GM19438 (cell line): ENCODE results near the gene NME3.

ENCODE experiments used
- ATAC-seq: cut with Tn5 transposase; IDR thresholded peaks from one replicate; pipeline ENCODE4 v1.9.1; 2021; ENCODE audit warnings: low read depth; ENCODE audit not compliant: unreplicated experiment

Gene NME3

DNA sequence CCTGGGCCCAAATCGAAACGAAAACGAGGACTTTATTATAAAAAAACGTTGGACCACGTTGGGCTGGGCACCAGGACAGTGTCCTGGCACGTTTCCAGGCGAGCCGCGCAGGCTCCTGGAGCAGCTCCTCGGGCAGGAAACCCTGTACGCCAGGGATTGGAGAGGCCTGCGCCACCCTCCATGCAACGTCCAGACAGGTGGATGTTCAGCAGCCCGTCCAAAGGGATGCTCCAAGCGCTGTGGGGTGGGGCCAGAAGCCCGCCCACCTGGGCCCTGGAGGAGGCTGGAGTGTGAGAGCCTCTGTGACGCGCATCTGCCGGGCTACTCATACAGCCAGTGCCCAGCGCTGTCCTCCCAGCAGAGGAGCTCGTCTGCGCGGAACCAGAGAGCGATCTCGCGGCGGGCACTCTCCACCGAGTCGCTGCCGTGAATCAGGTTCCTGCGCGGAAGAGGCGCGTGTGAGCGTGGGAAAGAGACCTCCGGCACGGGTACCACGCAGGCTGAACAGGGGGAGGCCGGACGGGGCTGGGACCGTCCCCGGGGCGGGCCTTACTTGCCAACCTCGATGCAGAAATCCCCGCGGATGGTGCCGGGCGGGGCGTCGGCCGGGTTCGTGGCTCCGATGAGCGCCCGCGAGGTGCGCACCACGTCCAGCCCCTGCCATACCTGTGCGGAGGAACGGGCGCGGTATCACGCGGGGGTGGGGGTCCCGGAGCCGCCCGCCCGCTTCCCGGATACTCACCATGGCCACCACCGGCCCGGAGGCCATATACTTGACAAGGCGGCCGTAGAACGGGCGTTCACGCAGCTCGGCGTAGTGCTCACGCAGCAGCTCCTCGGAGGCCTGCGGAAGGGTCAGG, 785 bp downstream of the NME3 start:
- no peak for ATAC-seq

DNA sequence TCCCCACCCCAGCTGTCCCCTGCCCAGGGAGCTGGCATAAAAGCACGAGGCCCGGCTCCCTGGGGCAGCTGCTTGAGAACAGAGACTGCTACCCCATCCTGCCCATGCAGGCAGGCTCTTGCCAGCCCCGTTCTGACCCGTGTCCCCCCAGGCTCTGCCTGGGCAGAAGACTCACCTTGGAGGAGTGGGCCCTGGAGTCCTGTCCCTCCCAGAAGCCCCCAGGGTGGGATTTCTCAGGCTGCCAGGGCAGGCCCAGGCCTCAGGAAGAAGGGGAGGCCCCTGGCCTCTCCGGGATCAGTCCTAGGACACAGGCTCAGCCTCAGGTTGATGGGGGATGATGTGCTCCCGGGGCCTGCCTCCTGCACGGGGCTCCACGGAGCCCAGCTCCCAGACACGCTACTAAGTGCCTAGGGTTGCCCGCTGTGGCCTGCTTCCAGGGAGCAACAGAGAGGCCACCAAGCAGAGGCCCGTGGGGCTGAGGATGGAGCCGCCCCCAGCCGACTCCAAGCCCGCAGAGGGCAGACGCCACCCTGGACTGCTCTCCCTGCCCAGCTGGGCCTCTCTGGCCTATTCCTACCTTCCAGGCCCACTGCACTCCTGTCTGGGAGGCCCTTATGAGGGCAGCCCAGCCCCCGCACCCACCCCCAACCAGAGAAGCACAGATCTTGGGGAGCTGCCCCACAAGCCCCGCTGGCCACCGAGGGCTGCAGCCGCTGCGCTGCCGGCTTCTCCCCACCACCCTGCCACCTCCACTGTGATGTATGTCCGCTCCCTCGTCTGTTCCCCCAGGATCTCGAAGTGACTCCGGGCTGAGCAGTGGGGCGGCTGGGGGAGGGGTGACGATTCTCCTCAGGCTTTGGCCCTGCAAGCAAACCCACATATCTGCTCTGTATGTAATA, 1.7 kb downstream of the NME3 start:
- no peak for ATAC-seq

DNA sequence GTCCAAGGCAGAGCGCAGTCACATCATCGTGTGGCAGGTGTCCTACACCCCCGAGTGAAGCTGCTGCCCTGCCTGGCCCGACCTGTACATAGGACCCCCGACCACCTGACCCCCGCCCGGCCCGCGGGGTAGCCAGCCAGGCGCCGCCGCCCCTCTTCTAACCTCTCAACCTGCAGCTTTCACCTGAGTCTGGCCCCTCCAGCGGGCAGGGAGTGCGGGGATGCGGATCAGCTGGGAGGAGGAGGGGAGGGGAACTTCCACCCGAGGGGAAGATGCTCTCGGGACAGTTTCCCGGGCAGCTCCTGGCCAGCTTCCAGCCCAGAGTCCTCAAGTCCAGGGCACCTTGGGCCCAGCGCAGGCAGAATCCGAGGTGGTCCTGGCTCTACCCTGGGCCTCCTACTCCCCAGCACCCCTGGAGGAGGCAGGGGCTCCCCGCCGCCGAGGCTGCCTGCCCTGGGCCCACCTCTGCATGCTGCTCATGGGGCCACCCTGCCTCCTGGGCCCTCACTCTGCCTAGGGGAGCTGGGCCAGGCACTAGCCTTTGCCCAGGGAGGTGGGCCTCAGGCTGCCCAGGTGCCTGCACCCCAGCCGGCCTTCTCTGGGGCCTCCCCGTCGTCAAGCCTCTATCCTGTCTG, 2.5 kb downstream of the NME3 start:
- ATAC-seq: no peak

DNA sequence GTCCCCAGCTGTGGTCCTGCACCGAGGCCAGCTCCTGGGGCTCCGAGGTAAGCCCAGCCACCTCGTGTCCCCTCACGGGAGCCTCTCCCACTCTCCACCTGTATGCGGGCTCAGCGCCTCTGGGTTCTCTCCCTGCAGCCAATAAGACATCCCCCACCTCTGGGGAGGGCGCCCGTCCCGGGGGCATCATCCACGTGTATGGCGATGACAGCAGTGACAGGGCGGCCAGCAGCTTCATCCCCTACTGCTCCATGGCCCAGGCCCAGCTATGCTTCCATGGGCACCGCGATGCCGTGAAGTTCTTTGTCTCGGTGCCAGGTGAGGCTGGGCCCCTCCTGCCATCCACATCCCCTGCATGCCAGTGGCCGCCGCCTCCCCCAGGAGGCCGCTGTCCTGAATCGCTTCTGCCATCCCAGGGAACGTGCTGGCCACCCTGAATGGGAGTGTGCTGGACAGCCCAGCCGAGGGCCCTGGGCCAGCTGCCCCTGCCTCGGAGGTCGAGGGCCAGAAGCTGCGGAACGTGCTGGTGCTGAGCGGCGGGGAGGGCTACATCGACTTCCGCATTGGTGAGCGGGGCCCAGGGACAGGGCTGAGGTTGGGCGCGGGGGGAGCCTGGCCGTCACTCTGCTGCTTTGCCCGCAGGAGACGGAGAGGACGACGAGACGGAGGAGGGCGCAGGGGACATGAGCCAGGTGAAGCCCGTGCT, 3.1 kb downstream of the NME3 start:
- no peak for ATAC-seq

DNA sequence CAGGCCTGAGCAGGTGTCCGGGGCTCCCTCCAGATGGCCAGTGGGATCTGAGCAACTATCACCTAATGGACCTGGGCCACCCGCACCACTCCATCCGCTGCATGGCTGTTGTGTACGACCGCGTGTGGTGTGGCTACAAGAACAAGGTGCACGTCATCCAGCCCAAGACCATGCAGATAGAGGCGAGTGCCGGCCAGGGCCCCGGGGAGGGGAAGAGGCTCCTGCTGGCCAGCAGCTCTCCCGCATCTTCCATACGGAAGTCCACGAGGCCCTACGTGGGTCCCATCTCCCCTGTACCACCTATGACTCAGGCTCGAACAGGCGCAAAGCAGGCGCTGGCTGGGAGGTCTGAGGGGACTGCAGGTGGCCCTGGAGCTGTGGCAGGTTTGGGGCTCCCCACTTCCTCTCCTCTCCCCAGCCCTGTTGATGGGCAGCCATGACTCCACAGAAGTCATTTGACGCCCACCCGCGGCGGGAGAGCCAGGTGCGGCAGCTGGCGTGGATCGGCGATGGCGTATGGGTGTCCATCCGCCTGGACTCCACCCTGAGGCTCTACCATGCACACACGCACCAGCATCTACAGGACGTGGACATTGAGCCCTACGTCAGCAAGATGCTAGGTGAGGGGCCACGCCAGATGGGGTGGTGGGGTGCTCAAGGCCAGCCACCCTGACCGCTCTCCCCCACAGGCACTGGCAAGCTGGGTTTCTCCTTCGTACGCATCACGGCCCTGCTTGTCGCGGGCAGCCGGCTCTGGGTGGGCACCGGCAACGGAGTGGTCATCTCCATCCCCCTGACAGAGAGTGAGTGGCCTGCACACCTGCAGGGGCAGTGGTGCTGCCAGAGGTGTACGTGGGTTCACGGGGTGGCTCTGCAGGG, 4.0 kb downstream of the NME3 start:
- no peak for ATAC-seq

DNA sequence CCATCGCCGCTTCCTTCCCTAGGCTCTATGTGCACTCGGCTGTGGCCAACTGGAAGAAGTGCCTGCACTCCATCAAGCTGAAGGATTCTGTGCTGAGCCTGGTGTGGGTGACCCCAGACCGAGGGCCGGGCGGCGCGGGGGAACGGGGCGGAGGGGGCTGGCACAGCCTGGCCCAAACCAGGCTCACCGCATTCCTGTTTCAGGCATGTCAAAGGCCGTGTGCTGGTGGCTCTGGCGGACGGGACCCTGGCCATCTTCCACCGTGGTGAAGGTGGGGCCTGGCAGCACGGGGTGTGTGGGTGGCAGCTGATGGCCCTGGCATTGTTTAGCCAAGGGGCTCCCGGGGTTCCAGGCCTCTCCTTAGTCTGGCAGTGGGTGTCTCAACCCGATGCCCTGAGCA, 4.6 kb downstream of the NME3 start:
- ATAC-seq: no peak

DNA sequence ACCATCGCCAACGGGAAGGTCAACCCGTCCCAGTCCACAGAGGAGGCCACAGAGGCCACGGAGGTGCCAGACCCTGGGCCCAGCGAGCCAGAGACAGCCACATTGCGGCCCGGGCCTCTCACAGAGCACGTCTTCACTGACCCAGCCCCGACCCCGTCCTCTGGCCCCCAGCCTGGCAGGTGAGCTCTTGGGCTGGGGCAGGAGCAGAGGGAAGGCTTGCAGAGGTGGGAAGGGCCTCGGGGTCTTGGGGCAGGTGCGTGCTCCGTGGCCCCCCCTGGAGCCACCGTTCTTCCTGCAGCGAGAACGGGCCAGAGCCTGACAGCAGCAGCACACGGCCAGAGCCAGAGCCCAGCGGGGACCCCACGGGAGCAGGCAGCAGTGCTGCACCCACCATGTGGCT, 5.1 kb downstream of the NME3 start:
- ATAC-seq: no peak

DNA sequence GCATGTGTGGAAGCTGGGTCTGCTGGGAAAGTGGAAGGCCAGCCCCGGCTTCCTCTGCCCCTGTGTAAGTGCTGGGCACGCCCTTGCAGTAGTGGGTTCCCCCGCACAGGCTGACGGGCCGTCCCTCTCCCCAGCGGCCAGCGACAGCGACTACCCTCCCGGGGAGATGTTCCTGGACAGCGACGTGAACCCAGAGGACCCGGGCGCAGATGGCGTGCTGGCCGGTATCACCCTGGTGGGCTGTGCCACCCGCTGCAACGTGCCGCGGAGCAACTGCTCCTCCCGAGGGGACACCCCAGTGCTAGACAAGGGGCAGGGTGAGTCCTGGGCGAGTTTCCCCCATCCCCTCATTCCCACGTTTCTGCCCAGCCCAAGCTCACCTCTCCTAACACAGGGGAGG, 5.5 kb downstream of the NME3 start:
- no peak for ATAC-seq

DNA sequence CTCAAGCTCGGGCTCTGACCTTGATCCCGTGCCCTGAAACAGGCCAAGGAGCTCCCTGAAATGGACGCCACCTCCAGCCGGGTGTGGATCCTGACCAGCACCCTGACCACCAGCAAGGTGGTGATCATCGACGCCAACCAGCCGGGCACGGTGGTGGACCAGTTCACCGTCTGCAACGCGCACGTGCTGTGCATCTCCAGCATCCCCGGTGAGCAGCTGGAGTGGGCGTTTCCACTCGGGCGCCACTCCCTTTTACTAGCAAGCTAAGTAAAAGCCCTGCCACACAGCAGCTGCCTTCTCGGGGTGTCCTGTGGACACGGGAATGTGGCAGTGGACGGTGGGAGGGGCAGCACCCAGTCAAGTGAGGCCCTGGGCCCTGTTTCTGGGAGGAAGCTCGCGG, 6.4 kb downstream of the NME3 start:
- ATAC-seq: no peak

DNA sequence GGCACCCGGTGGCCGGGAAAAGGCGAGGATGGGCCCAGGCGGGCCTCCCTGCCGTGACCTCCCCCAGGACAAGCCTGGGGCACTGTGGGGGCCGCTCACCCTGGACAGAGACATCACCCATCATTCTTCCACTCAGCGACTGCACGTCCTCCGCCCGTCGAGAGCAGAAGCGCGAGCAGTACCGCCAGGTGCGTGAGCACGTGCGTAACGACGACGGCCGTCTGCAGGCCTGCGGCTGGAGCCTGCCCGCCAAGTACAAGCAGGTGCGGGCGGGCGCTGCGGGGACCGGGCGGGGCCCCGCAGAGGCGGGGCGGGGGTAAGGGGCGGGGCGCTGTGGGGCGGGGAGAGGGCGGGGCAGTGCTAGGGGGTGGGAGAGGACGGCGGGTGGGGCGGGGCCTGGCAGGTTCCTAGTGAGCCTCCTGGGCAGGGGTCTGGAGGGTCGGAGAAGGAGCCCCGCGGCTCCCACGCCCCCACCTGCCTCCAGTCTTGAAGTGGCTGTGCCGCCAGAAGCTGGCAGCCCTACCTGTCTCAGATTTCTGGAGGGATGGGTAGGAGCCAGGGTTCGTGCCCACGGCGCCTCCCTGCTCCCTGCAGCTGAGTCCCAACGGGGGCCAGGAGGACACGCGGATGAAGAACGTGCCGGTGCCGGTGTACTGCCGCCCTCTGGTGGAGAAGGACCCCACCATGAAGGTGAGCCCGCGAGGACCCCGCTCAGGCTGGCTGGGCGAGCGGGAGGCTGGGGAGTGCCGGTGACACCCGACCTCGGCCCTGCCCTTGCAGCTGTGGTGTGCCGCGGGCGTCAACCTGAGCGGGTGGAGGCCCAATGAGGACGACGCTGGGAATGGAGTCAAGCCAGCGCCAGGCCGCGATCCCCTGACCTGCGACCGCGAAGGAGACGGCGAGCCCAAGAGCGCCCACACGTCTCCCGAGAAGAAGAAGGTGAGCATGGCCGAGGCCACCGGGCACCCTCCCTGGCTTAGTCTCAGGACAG, 7.5 kb downstream of the NME3 start:
- no peak for ATAC-seq

DNA sequence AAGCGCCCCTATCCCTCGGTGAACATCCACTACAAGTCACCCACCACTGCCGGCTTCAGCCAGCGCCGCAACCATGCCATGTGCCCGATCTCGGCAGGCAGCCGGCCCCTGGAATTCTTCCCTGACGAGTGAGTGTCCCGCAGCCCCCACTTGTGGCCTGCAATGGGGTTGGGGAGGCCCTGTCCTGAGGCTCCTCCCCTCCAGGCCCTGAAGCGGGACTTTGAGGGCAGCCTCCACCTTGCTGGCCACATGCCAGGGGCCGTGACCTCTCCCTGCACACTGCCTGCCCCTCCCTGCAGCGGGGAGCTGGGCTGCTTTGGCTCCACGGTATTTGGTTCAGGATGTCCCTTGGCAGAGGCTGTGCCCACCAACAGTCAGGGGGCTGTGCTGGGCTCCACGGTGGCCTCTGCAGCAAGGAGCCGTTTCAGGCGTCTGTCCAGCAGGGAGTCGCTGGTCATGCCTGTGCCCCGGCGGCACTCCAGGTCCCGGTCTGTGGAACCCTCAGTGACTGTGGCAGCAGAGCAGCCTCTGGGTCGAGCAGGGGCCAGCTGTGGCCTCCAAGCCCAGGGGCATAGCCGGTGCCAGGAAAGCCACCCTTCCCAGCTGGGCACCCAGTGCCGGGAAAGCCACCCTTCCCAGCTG, 8.3 kb downstream of the NME3 start:
- no peak for ATAC-seq

DNA sequence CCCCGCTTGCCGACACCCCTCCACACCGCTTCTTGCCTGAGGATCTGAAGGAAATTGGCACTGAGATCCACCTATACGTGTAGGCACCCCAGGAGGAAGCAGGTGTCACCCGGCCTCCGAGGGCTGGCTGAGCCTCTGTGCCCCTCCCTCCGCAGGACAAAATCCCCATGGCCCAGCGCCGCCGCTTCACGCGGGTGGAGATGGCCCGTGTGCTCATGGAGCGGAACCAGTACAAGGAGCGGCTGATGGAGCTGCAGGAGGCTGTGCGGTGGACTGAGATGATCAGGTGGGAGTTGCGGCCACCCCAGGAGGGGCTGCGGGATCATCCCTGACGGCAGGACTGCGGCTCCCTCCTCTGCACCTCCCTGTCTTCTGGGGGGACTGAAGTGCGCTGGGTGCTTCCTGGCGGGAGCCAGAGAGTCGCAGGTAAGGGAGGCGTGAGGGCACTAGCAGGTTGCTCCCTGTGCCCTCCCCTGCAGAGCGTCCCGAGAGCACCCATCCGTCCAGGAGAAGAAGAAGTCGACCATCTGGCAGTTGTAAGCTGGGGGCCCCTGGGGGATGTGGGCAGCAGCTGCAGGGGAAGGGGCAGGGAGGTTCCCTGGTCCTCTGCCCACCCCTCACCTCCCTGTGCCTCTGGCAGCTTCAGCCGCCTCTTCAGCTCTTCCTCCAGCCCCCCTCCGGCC, 9.0 kb downstream of the NME3 start:
- no peak for ATAC-seq

DNA sequence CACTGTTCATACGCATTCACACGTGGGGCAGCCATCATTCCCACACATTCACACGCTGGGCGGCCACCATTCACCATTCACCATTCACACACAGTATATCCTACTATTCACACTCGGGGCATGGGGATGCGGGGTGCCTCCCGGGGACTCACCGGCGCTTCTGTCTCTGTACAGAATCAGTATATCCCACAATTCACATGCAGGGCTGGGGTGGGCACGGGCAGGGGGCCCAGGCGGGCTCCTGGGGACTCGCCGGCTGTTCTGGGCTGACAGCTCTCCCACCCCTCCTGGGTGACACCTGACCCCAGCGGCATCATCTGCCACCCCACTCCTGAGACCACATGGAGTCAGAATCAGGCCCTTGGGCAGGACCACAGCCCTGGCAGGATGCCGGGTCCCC, 9.6 kb downstream of the NME3 start:
- no peak for ATAC-seq

DNA sequence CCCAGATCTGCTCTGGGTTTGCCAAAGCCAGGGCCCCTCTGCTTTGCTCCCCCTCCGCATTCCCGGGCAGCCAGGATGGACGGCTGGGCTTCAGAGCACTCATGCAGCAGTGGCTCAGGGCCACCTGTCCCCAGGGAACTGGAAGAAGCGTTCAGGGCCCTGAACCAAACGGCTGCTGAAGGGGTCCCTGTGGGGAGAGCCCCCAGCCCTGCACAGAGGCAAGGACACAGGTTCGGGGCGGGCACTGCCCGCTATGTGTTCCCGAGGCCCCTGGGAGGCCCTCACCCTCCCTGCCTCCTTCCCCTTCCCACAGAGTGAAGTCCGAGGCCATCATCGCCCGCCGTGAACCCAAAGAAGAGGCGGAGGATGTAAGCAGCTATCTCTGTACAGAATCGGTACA, 10.4 kb downstream of the NME3 start:
- no peak for ATAC-seq

DNA sequence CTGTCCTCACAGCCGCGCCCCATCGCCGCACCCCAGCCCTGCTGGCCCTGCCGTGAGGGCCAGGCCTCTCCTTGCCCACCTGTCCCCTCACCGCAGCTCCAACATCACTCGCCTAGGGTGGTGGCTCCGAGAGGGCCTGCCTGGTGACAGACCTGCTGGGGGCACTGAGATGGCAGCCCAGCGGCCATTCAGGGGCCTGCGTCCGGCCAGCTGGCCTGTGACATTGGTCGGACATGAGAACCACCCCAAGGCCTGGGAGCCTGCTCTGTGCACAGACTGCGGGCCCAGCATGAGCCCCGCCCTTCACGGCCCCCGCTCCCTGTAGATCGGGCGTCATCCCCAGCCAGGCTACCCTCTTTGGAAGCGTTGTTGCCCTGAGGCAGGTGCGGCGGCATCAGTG, 11.8 kb downstream of the NME3 start:
- no peak for ATAC-seq

DNA sequence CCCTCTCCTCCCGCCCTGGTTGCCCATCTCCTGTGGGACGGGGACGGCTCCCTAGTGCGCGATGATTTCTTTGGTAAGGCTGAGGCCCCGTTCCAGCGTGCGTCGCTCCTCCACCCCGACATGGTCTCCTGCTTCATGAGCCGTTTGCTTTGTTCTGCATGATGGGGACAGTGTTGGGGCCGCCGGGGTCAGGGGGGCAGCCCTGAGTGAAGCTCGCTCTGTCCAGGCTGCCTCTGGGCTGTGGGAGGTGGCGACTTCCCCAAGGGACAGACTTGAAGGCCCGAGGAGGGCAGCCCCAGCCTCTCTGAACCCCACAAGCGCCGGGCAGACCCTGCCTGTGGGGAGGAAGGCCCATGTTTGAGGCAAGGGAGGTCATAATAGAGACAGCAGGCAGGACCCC, 12.4 kb downstream of the NME3 start:
- ATAC-seq: no peak

DNA sequence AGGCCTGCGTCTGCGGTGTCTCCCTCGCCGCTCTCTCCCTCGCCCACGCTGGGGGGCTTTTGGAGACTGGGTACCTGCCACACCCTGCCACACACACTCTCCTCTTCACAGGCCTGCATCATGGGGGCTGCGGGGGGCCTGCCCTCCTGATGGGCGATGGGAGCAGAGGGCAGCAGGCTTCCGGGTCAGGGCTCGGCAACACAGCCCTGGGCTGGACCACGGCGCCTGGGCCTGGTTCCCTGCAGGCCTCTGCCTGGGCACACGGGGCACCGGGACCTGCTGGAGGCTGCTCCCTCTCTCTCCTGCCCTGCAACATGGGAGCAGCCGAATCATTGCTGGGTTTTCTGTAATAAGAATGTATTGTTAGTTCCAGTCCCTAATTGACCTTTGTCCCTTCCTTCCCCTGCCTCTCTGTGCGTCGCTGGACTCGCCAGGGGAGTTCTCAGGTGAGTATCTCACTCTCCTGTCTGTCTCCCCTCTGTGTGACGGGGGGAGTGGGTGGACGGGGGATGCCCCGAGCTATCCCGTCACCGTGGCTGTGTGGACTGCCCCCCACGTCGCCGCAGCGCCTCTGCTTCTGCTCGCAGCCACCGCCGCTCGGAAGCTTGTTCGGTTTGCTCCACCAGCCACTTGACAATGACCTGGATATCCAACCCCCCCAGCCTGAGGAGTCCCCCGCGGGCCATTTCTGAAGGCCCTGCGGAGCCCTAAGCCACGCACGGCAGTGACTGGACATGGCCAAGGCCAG, 13.5 kb downstream of the NME3 start:
- no peak for ATAC-seq
